Lower leg skin (tissue), 3 donors: Measurements from ENCODE around the gene TRAF7.

ENCODE experiments used
- POLR2A ChIP-seq, 2 donors: fragments of 450-650 bp; IDR thresholded peaks; one replicate each; pipeline ENCODE4 v1.6.1; 2016 to 2017; ENCODE audit warnings: antibody characterized with exemption in 2 of 2, mild to moderate bottlenecking in 1 of 2, moderate library complexity in 1 of 2
- TF ChIP-seq, protein P1 (sequence below), 3 donors: fragments of 450-650 bp; IDR thresholded peaks; one replicate each; pipeline ENCODE4 v1.5.1; 2016; ENCODE audit warnings: antibody characterized with exemption in 3 of 3, mild to moderate bottlenecking in 3 of 3, moderate library complexity in 2 of 3

DNA sequence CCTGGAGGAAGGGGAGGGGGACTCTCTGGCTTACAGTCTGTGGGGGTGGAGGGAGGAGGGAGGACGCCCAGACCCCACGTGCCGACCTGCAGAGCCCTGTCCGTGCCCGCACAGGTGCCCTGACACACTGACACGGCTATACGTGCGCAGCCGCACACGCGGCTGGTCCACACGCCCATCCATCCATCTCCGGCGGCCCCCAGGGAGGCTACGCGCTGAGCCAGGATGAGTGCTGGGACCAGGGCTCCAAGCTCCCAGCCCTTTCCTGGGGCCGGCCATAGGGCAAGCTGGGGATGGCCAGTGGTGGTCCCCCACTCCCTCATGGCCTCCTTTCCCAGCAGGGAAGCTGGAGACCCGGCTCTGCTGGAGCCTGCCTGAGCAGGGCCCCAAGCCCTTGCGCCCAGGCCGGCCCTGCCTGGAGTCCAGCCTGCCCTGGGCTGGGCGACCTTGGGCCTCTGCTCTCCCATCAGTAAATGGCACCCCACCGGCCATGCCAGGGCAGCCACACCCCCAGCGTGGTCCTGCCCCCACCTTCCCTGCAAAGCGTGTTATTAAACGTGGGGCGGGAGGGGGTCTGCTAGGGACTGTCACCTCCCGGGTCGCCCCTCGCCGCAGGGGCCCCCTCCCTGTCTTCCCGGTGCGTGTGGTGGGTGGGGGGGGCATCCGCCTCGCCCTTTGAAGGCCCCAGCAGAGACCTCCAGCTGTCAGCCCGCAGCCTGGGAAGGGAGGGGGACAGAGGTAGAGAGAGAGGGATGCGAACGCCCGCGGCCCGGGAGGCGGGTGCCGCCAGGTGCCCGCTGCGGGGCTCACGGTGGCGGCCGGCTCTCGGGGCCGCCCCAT lies 40.0 kb downstream of the TRAF7 start:
- TF ChIP-seq, protein P1, sequence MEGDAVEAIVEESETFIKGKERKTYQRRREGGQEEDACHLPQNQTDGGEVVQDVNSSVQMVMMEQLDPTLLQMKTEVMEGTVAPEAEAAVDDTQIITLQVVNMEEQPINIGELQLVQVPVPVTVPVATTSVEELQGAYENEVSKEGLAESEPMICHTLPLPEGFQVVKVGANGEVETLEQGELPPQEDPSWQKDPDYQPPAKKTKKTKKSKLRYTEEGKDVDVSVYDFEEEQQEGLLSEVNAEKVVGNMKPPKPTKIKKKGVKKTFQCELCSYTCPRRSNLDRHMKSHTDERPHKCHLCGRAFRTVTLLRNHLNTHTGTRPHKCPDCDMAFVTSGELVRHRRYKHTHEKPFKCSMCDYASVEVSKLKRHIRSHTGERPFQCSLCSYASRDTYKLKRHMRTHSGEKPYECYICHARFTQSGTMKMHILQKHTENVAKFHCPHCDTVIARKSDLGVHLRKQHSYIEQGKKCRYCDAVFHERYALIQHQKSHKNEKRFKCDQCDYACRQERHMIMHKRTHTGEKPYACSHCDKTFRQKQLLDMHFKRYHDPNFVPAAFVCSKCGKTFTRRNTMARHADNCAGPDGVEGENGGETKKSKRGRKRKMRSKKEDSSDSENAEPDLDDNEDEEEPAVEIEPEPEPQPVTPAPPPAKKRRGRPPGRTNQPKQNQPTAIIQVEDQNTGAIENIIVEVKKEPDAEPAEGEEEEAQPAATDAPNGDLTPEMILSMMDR (IDR thresholded peaks at IDR 0.05): no peak
- TF ChIP-seq POLR2A (IDR thresholded peaks at IDR 0.05): no peak
